Activated CD8-positive, alpha-beta T cell treated with anti-CD3 and anti-CD28 coated beads for 36 hours (primary cell): ENCODE results near the gene ACSBG1. TPM values are rescaled to one million over a fixed set of nuclear protein-coding genes. Genes with fewer than 3 reads are reported as not detected.

ENCODE experiments used
- ATAC-seq: fragments of 200-7000 bp; cut with Tn5 transposase; one replicate; pipeline ENCODE4 v1.10.0; 2021; ENCODE audit warnings: mild to moderate bottlenecking, moderate library complexity
- CTCF ChIA-PET: fragments of 350-600 bp; sonication (Branson Sonifier 250); formaldehyde crosslinking; loops from one replicate; lab custom pipeline; 2021; ENCODE audit warnings: antibody characterized with exemption; lab: Charles Lee
- POLR2A ChIA-PET: fragments of 350-600 bp; sonication (Branson Sonifier 250); formaldehyde crosslinking; loops from one replicate; lab custom pipeline; 2021; ENCODE audit warnings: antibody characterized with exemption; lab: Charles Lee
- DNase-seq: peaks from one replicate; pipeline ENCODE4 v3.0.0-alpha.2; 2020
- H3K27ac Mint-ChIP-seq: one replicate; pipeline ENCODE4 v1.8.0; 2021; ENCODE audit warnings: mild to moderate bottlenecking, mixed read lengths
- H3K27me3 Mint-ChIP-seq: one replicate; pipeline ENCODE4 v1.8.0; 2021; ENCODE audit warnings: mixed read lengths
- H3K36me3 Mint-ChIP-seq: one replicate; pipeline ENCODE4 v1.8.0; 2021; ENCODE audit warnings: low read depth, mixed read lengths
- H3K4me1 Mint-ChIP-seq: one replicate; pipeline ENCODE4 v1.8.0; 2021; ENCODE audit warnings: low read depth, mixed read lengths
- H3K4me3 Mint-ChIP-seq: one replicate; pipeline ENCODE4 v1.8.0; 2021; ENCODE audit warnings: mild to moderate bottlenecking, moderate library complexity, mixed read lengths
- H3K9me3 Mint-ChIP-seq: one replicate; pipeline ENCODE4 v1.8.0; 2021; ENCODE audit warnings: mixed read lengths
- CTCF ChIP-seq: fragments of 200-600 bp; IDR thresholded peaks from one replicate; pipeline ENCODE4 v1.8.0; 2022; ENCODE audit warnings: antibody characterized with exemption, mild to moderate bottlenecking
- intact Hi-C: fragments of 100-400 bp; cut with micrococcal nuclease; formaldehyde crosslinking; loops from one replicate; pipeline ENCODE4 v1.10.0; 2022
- total RNA-seq, 2 experiments: library from RNA; stranded (reverse); gene quantifications; one replicate each; pipeline ENCODE4 v1.2.3, GENCODE V29; 2021

ACSBG1 gene
- total RNA-seq, 2 experiments from 2014 or later = 0.18 TPM; not detected in 1

GRCh38 chr15:78204351-78205309 is 29.7 kb downstream of the ACSBG1 start:
- TF ChIP-seq CTCF = no peak
- no peaks in the 10 kb centered on the region for H3K36me3 Mint-ChIP-seq
- H3K27me3 Mint-ChIP-seq = no peaks in the 10 kb centered on the region
- no peak overlapping the region for H3K4me3 Mint-ChIP-seq
- DNase-seq (no peak), ATAC-seq (no peak)
- ChIA-PET CTCF (interaction anchor here (0.8 to 2.4 kb wide), 5 partner anchors 9 to 246 kb away, joined by 3 to 17 read pairs (median 8); partner anchors contain the start of gene CIB2), POLR2A (no interaction called here)
- H3K4me1 Mint-ChIP-seq = no peaks in the 10 kb centered on the region
- intact Hi-C loops = no loop called here
- H3K9me3 Mint-ChIP-seq = no peaks in the 10 kb centered on the region
- H3K27ac Mint-ChIP-seq = no peak overlapping the region

GRCh38 chr15:78203346-78204225 is 30.8 kb downstream of the ACSBG1 start:
- ChIA-PET CTCF (interaction anchor here (1.6 to 2.4 kb wide), 4 partner anchors 8 to 95 kb away, joined by 7 to 17 read pairs (median 8); partner anchors contain the start of gene CIB2), POLR2A (no interaction called here)

GRCh38 chr15:78201281-78202190 is 32.8 kb downstream of the ACSBG1 start:
- no peak for DNase-seq
- Mint-ChIP-seq H3K27me3 (no peaks in the 10 kb centered on the region), H3K9me3 (no peaks in the 10 kb centered on the region), H3K4me1 (no peaks in the 10 kb centered on the region), H3K36me3 (no peaks in the 10 kb centered on the region), H3K27ac (no peak overlapping the region), H3K4me3 (no peak overlapping the region)
- POLR2A ChIA-PET = no interaction called here
- ATAC-seq = no peak
- intact Hi-C loops = no loop called here
- no peak for TF ChIP-seq CTCF
- CTCF ChIA-PET = interaction anchor here (0.9 to 1.1 kb wide), 3 partner anchors 41 to 242 kb away, joined by 3 to 4 read pairs (median 3); no protein-coding TSS in a partner anchor

More at GRCh38 chr15:78203346-78204225, 30.8 kb downstream of the ACSBG1 start:
- DNase-seq = no peak
- no peaks in the 10 kb centered on the region for H3K4me1 Mint-ChIP-seq
- TF ChIP-seq CTCF = no peak
- no peak overlapping the region for H3K4me3 Mint-ChIP-seq
- no peak for ATAC-seq
- no peaks in the 10 kb centered on the region for H3K36me3 Mint-ChIP-seq
- no peaks in the 10 kb centered on the region for H3K27me3 Mint-ChIP-seq
- no peak overlapping the region for H3K27ac Mint-ChIP-seq
- intact Hi-C loops = no loop called here
- no peaks in the 10 kb centered on the region for H3K9me3 Mint-ChIP-seq

GRCh38 chr15:78200276-78200930 is 34.0 kb downstream of the ACSBG1 start:
- POLR2A ChIA-PET = no interaction called here
- H3K4me1 Mint-ChIP-seq = no peaks in the 10 kb centered on the region
- ATAC-seq = no peak
- intact Hi-C loops = no loop called here
- H3K36me3 Mint-ChIP-seq = no peaks in the 10 kb centered on the region
- TF ChIP-seq CTCF = no peak
- H3K9me3 Mint-ChIP-seq = no peaks in the 10 kb centered on the region
- H3K27me3 Mint-ChIP-seq = no peaks in the 10 kb centered on the region
- CTCF ChIA-PET = interaction anchor here (0.8 to 1.3 kb wide), 4 partner anchors 40 to 241 kb away, joined by 3 to 4 read pairs (median 4); no protein-coding TSS in a partner anchor
- H3K4me3 Mint-ChIP-seq = no peak overlapping the region
- no peak for DNase-seq
- H3K27ac Mint-ChIP-seq = no peak overlapping the region
